HCT116 (cell line): ENCODE measurements around the gene UBR2. TPM values are rescaled to one million over a fixed set of nuclear protein-coding genes. Genes with fewer than 3 reads are reported as not detected.

Source experiments
- ATAC-seq: fragments of 200-7000 bp; cut with Tn5 transposase; 2 replicates; pipeline ENCODE4 v1.9.1; 2020; ENCODE audit warnings: mild to moderate bottlenecking, moderate library complexity
- BruUV-seq: library from RNA; stranded (reverse); fragments of 400-500 nt; replicated peaks from 2 replicates; lab custom pipeline; 2021; lab: Mats Ljungman, UMichigan
- CTCF ChIA-PET: fragments of 300-600 bp; sonication (Branson Sonifier 250); formaldehyde crosslinking; loops from one replicate; lab custom pipeline; 2021; ENCODE audit warnings: antibody characterized with exemption; lab: Charles Lee
- POLR2A ChIA-PET: fragments of 300-600, 350-600 bp; sonication (Branson Sonifier 250); formaldehyde crosslinking; loops from one replicate; lab custom pipeline; 2021; ENCODE audit warnings: antibody characterized with exemption; lab: Charles Lee
- RAD21 ChIA-PET, 2 experiments: fragments of 300-600 bp; sonication (Branson Sonifier 250); formaldehyde crosslinking; loops; one replicate each; lab custom pipeline; 2023; ENCODE audit warnings: low total read pairs in 2 of 2; ENCODE audit not compliant: uncharacterized antibody in 2 of 2, unreplicated experiment in 2 of 2, low non-redundant PET in 1 of 2; lab: Charles Lee
- DNase-seq: peaks from one replicate; pipeline ENCODE4 v3.0.0-alpha.2; 2010; ENCODE audit warnings: low read depth, low spot score
- H2AFZ ChIP-seq: fragments of 200-600 bp; shearing (Covaris generic), sonication (generic); 2 replicates; pipeline ENCODE4 v1.6.1; 2017; ENCODE audit warnings: low read depth, mixed run types, mixed read lengths, antibody characterized with exemption, low read length; ENCODE audit not compliant: poor library complexity, severe bottlenecking
- H3K27ac ChIP-seq: 2 replicates; pipeline ENCODE4 v1.5.1; 2012; ENCODE audit warnings: low read depth, low read length
- H3K27me3 ChIP-seq: fragments of 200-600 bp; sonication (generic); 2 replicates; pipeline ENCODE4 v1.6.1; 2016; ENCODE audit warnings: mixed run types, low read length, mixed read lengths; ENCODE audit not compliant: insufficient read depth
- H3K36me3 ChIP-seq, 2 experiments: fragments of 200-500 bp in 1 of 2; fragments of 200-600 bp in 1 of 2; sonication (Bioruptor generic) in 1 of 2; sonication (generic) in 1 of 2; 2 replicates each; pipeline versions ENCODE4 v1.5.1 to v1.6.1; 2014 to 2016; ENCODE audit warnings: low read length in 2 of 2, inconsistent platforms in 1 of 2, mixed read lengths in 1 of 2, mixed run types in 1 of 2; ENCODE audit not compliant: insufficient read depth in 2 of 2, control insufficient read depth in 1 of 2
- H3K4me1 ChIP-seq, 2 experiments: fragments of 200-600 bp in 1 of 2; sonication (generic) in 1 of 2; 2 replicates each; pipeline versions ENCODE4 v1.5.1 to v1.6.1; 2012 to 2017; ENCODE audit warnings: low read length in 2 of 2, inconsistent platforms in 1 of 2, mild to moderate bottlenecking in 1 of 2, mixed read lengths in 1 of 2, mixed run types in 1 of 2, moderate library complexity in 1 of 2; ENCODE audit not compliant: insufficient read depth in 2 of 2, control insufficient read depth in 1 of 2
- H3K4me2 ChIP-seq: fragments of 200-600 bp; sonication (generic); 2 replicates; pipeline ENCODE4 v1.6.1; 2017; ENCODE audit warnings: mixed run types, low read length, mixed read lengths
- H3K4me3 ChIP-seq, 2 experiments: fragments of 200-600 bp in 1 of 2; sonication (generic) in 1 of 2; replicated peaks in 1 of 2; 2 replicates each; pipeline ENCODE4 v1.5.1; 2011 to 2016; ENCODE audit warnings: low read length in 2 of 2, control low read depth in 1 of 2, low read depth in 1 of 2, mild to moderate bottlenecking in 1 of 2, mixed read lengths in 1 of 2, mixed run types in 1 of 2
- H3K79me2 ChIP-seq: fragments of 200-600 bp; sonication (generic); 2 replicates; pipeline ENCODE4 v1.6.1; 2017; ENCODE audit warnings: mild to moderate bottlenecking, mixed run types, low read length, moderate library complexity, mixed read lengths; ENCODE audit not compliant: insufficient read depth
- H3K9ac ChIP-seq: fragments of 200-600 bp; sonication (generic); 2 replicates; pipeline ENCODE4 v1.6.1; 2016; ENCODE audit warnings: low read length, mixed read lengths
- H3K9me2 ChIP-seq: fragments of 200-600 bp; sonication (generic), shearing (Covaris generic); 2 replicates; pipeline ENCODE4 v1.6.1; 2017; ENCODE audit warnings: mixed run types, mild to moderate bottlenecking, moderate library complexity; ENCODE audit not compliant: insufficient read depth
- H3K9me3 ChIP-seq, 2 experiments: fragments of 200-500 bp in 1 of 2; fragments of 200-600 bp in 1 of 2; sonication (Bioruptor generic) in 1 of 2; sonication (generic) in 1 of 2; 2 replicates each; pipeline ENCODE4 v1.6.1; 2014 to 2017; ENCODE audit warnings: low read length in 2 of 2, mixed read lengths in 2 of 2, inconsistent platforms in 1 of 2, low read depth in 1 of 2, mild to moderate bottlenecking in 1 of 2, mixed run types in 1 of 2, moderate library complexity in 1 of 2; ENCODE audit not compliant: control insufficient read depth in 1 of 2, insufficient read depth in 1 of 2
- H4K20me1 ChIP-seq: fragments of 200-600 bp; sonication (generic), shearing (Covaris generic); 2 replicates; pipeline ENCODE4 v1.6.1; 2017; ENCODE audit warnings: mixed run types, mild to moderate bottlenecking, moderate library complexity; ENCODE audit not compliant: insufficient read depth
- ATF3 ChIP-seq: IDR thresholded peaks from 2 replicates; pipeline ENCODE4 v1.6.1; 2012
- CBX3 ChIP-seq: IDR thresholded peaks from 2 replicates; pipeline ENCODE4 v1.6.1; 2012; ENCODE audit warnings: low read depth
- CTCF ChIP-seq, 3 experiments: fragments of 200-600 bp in 1 of 3; sonication (generic) in 1 of 3; IDR thresholded peaks in 2 of 3; conservative IDR thresholded peaks in 1 of 3; 2 replicates each; pipeline ENCODE4 v1.5.1; 2012 to 2017; ENCODE audit warnings: low read depth in 2 of 3, low read length in 2 of 3, antibody characterized with exemption in 1 of 3, borderline replicate concordance in 1 of 3, control low read depth in 1 of 3, mild to moderate bottlenecking in 1 of 3, mixed read lengths in 1 of 3, mixed run types in 1 of 3, moderate library complexity in 1 of 3; ENCODE audit not compliant: insufficient read depth in 1 of 3
- EZH2phosphoT487 ChIP-seq: fragments of 200-600 bp; IDR thresholded peaks from 2 replicates; pipeline ENCODE4 v1.6.1; 2018; ENCODE audit warnings: antibody characterized with exemption, borderline replicate concordance
- POLR2AphosphoS5 ChIP-seq: IDR thresholded peaks from 2 replicates; pipeline ENCODE4 v1.6.1; 2011; ENCODE audit warnings: mild to moderate bottlenecking, low read depth, low read length, moderate library complexity
- REST ChIP-seq: IDR thresholded peaks from 2 replicates; pipeline ENCODE4 v1.6.1; 2012; ENCODE audit warnings: low read depth
- SP1 ChIP-seq: IDR thresholded peaks from 2 replicates; pipeline ENCODE4 v1.6.1; 2012; ENCODE audit warnings: low read depth
- SRF ChIP-seq: IDR thresholded peaks from 2 replicates; pipeline ENCODE4 v1.6.1; 2012; ENCODE audit warnings: low read depth
- TCF7L2 ChIP-seq: IDR thresholded peaks from 2 replicates; pipeline ENCODE4 v1.7.0; 2011; ENCODE audit warnings: borderline replicate concordance, inconsistent platforms; ENCODE audit not compliant: insufficient read depth, insufficient read length; ENCODE audit errors: extremely low read depth
- YY1 ChIP-seq: IDR thresholded peaks from 2 replicates; pipeline ENCODE4 v1.6.1; 2011; ENCODE audit warnings: low read length, low read depth, moderate library complexity, mild to moderate bottlenecking; ENCODE audit not compliant: insufficient replicate concordance; ENCODE audit errors: extremely low read depth
- ZNF274 ChIP-seq: fragments of 200-500 bp; sonication (Bioruptor generic); IDR thresholded peaks from 2 replicates; pipeline ENCODE4 v1.6.1; 2014; ENCODE audit warnings: mild to moderate bottlenecking, low read depth, low read length, inconsistent platforms
- intact Hi-C: fragments of 100-400 bp; cut with micrococcal nuclease; formaldehyde crosslinking; loops from 2 replicates; pipeline ENCODE4 v1.10.0; 2022
- total RNA-seq: library from RNA; stranded (reverse); gene quantifications from one replicate; pipeline ENCODE4 v1.2.1, GENCODE V29; 2021; ENCODE audit not compliant: unreplicated experiment
- TF ChIP-seq, protein P1 (sequence below): IDR thresholded peaks from 2 replicates; pipeline ENCODE4 v1.6.1; 2011; ENCODE audit warnings: mild to moderate bottlenecking, low read length, moderate library complexity; ENCODE audit not compliant: insufficient replicate concordance; ENCODE audit errors: extremely low read depth

UBR2 gene
- total RNA-seq, 1 experiment from 2014 or later: 20.5 TPM

DNA sequence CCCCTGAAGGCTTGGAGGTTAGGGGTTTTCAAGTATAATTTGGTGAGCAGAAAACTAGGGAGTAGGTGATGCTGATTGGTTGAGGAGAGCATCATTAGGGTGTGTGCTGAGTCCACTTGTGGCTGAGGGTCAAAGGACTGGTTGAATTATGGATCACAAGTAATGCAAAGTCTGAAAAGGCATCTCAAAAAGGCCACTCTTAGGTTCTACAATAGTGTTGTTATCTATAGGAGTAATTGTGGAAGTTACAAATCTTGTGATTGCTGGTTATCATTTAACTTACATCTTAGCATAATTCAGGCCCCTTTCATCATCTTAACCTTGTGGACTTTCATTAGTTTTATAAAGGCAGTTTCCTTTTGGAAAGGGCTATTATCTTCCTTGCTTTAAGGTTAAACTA is 60.8 kb downstream of the UBR2 start:
- H2AFZ ChIP-seq: no peak overlapping the region
- ChIA-PET RAD21 (no interaction called here), POLR2A (no interaction called here), CTCF (no interaction called here)
- H3K27me3 ChIP-seq: no peaks in the 10 kb centered on the region
- H3K27ac ChIP-seq: no peak overlapping the region
- H3K79me2 ChIP-seq: no peaks in the 10 kb centered on the region; the same call in 1 of the 2 replicates
- no peaks in the 10 kb centered on the region for H3K36me3 ChIP-seq
- H3K4me2 ChIP-seq: no peak overlapping the region
- ATAC-seq (no peak), DNase-seq (no peak)
- H3K9me3 ChIP-seq: no peaks in the 10 kb centered on the region
- no peak overlapping the region for H3K9ac ChIP-seq
- TF ChIP-seq REST (no peak), TCF7L2 (no peak), ATF3 (no peak), YY1 (no peak), SRF (no peak)
- no peaks in the 10 kb centered on the region for H3K9me2 ChIP-seq
- H4K20me1 ChIP-seq: no peaks in the 10 kb centered on the region
- H3K4me1 ChIP-seq: peaks cover 12% of the 10 kb centered on the region in 2 experiments; a peak in 3 of 4 replicates
- intact Hi-C loops: no loop called here
- BruUV-seq: no TSS peak
- no peak overlapping the region for H3K4me3 ChIP-seq

DNA sequence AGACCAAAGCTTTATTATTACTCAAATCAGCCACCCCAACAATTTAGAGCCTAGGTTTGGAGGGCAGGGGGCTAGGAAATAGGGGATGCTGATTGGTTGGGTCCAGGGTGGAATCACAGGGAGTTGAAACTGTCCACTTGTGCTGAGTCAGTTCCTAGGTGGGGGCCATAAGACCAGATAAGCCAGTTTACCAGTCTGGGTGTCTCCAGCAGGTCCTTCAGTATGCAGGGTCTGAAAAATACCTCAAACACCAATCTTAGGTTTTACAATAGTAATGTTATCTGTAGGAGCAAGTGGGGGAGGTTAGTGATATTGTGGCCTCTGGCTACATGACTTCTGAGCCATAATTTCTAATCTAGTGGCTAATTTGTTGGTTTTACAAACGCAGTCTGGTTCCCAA is 63.2 kb downstream of the UBR2 start:
- H3K79me2 ChIP-seq: no peaks in the 10 kb centered on the region; the same call in 1 of the 2 replicates
- no peaks in the 10 kb centered on the region for H3K9me3 ChIP-seq
- no peaks in the 10 kb centered on the region for H3K36me3 ChIP-seq
- no peak overlapping the region for H3K27ac ChIP-seq
- H3K4me2 ChIP-seq: no peak overlapping the region
- RAD21 ChIA-PET: no interaction called here
- no peak for DNase-seq
- no peak overlapping the region for H3K4me3 ChIP-seq
- H3K4me1 ChIP-seq: peaks cover 12% of the 10 kb centered on the region in 2 experiments; a peak in 3 of 4 replicates
- H4K20me1 ChIP-seq: no peaks in the 10 kb centered on the region
- H3K27me3 ChIP-seq: no peaks in the 10 kb centered on the region
- POLR2A ChIA-PET: no interaction called here
- no peak overlapping the region for H2AFZ ChIP-seq
- BruUV-seq: no TSS peak
- intact Hi-C loops: no loop called here
- no peak overlapping the region for H3K9ac ChIP-seq
- CTCF ChIA-PET: no interaction called here
- no peak for ATAC-seq
- H3K9me2 ChIP-seq: no peaks in the 10 kb centered on the region
- TF ChIP-seq ZNF274 (no peak), CBX3 (no peak), POLR2AphosphoS5 (no peak), EZH2phosphoT487 (no peak), CTCF (IDR thresholded peaks at IDR 0.05 in 2 of 3, conservative IDR thresholded peaks at IDR 0.05 in 1 of 3; ENCODE audit: borderline replicate concordance in 1 of 3, insufficient read depth in 1 of 3, low read depth in 2 of 3, low read length in 2 of 3) (no peak), SP1 (no peak), TCF7L2 (no peak)
- TF ChIP-seq, protein P1, sequence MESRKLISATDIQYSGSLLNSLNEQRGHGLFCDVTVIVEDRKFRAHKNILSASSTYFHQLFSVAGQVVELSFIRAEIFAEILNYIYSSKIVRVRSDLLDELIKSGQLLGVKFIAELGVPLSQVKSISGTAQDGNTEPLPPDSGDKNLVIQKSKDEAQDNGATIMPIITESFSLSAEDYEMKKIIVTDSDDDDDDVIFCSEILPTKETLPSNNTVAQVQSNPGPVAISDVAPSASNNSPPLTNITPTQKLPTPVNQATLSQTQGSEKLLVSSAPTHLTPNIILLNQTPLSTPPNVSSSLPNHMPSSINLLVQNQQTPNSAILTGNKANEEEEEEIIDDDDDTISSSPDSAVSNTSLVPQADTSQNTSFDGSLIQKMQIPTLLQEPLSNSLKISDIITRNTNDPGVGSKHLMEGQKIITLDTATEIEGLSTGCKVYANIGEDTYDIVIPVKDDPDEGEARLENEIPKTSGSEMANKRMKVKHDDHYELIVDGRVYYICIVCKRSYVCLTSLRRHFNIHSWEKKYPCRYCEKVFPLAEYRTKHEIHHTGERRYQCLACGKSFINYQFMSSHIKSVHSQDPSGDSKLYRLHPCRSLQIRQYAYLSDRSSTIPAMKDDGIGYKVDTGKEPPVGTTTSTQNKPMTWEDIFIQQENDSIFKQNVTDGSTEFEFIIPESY: no peak
